GM21529 (cell line): Measurements from ENCODE around the gene SLC6A18.
"Not testable (repeated sequence)": the region's sequence is repeated elsewhere in the genome, so short reads cannot be mapped to it uniquely, and the experiment has no call there.

ENCODE experiments used
- ATAC-seq: cut with Tn5 transposase; IDR thresholded peaks from one replicate; pipeline ENCODE4 v1.9.1; 2021; ENCODE audit not compliant: unreplicated experiment

The SLC6A18 gene

GRCh38 chr5:1215320-1216096, 9.7 kb upstream of the SLC6A18 start:
- ATAC-seq, result no peak

- no peak for ATAC-seq
Observed at GRCh38 chr5:1216211-1216917, 8.8 kb upstream of the SLC6A18 start.

GRCh38 chr5:1216918-1217295, 8.3 kb upstream of the SLC6A18 start:
- no peak for ATAC-seq

GRCh38 chr5:1217596-1218206, 7.5 kb upstream of the SLC6A18 start:
- ATAC-seq, result no peak

GRCh38 chr5:1218351-1219080, 6.7 kb upstream of the SLC6A18 start:
- no peak for ATAC-seq

GRCh38 chr5:1219098-1219767, 5.9 kb upstream of the SLC6A18 start:
- ATAC-seq, result no peak

- ATAC-seq, result no peak
Observed at GRCh38 chr5:1219768-1220100, 5.4 kb upstream of the SLC6A18 start.

- ATAC-seq, result no peak
Observed at GRCh38 chr5:1220351-1220750, 4.8 kb upstream of the SLC6A18 start.

- no peak for ATAC-seq
Observed at GRCh38 chr5:1220831-1221230, 4.3 kb upstream of the SLC6A18 start.

- no peak for ATAC-seq
Observed at GRCh38 chr5:1221721-1222120, 3.5 kb upstream of the SLC6A18 start.

- ATAC-seq, result no peak
Observed at GRCh38 chr5:1222147-1222546, 3.0 kb upstream of the SLC6A18 start.

- ATAC-seq, result no peak
Observed at GRCh38 chr5:1222621-1223277, 2.4 kb upstream of the SLC6A18 start.

GRCh38 chr5:1223278-1223670, 1.9 kb upstream of the SLC6A18 start:
- ATAC-seq, result no peak

- ATAC-seq, result no peak
Observed at GRCh38 chr5:1224631-1225030, 550 bp upstream of the SLC6A18 start.

- no peak for ATAC-seq
Observed at GRCh38 chr5:1226231-1226630, 1.1 kb downstream of the SLC6A18 start.

- no peak for ATAC-seq
Observed at GRCh38 chr5:1226839-1227581, 1.8 kb downstream of the SLC6A18 start.

GRCh38 chr5:1227667-1228066, 2.5 kb downstream of the SLC6A18 start:
- no peak for ATAC-seq

- ATAC-seq, result no peak
Observed at GRCh38 chr5:1228120-1228519, 2.9 kb downstream of the SLC6A18 start.

GRCh38 chr5:1229023-1229422, 3.8 kb downstream of the SLC6A18 start:
- not testable (repeated sequence) for ATAC-seq

- no peak for ATAC-seq
Observed at GRCh38 chr5:1229822-1230221, 4.6 kb downstream of the SLC6A18 start.
